GM12892 (cell line): ENCODE data around the gene RTN1.

ENCODE experiments used
- POLR2A ChIP-seq: IDR thresholded peaks from 2 replicates; pipeline ENCODE4 v1.6.1; 2011; ENCODE audit warnings: low read depth, low read length, control low read depth
- TAF1 ChIP-seq: IDR thresholded peaks from 2 replicates; pipeline ENCODE4 v1.6.1; 2011; ENCODE audit warnings: low read depth, mild to moderate bottlenecking, control low read depth, low read length, borderline replicate concordance

GRCh38 chr14:59565087-59565486 is 305.5 kb downstream of the RTN1 start:
- TF ChIP-seq TAF1 (no peak), POLR2A (no peak)
